Right lung (tissue), 5 donors: ENCODE data around the gene MEDAG. TPM values are rescaled to one million over a fixed set of nuclear protein-coding genes. Genes with fewer than 3 reads are reported as not detected.

Experiments used
- DNase-seq, 2 donors: peaks; one replicate each; pipeline ENCODE4 v3.0.0-alpha.2; 2013
- polyA plus RNA-seq, 5 donors: library from polyadenylated mRNA; unstranded; fragments of 120-200 nt; gene quantifications; one replicate each; pipeline versions ENCODE4 v1.2.1 to v1.2.3, GENCODE V29; 2013; ENCODE audit warnings: inconsistent platforms in 1 of 5, low replicate concordance in 1 of 5; ENCODE audit not compliant: insufficient read length in 5 of 5, insufficient read depth in 1 of 5

Gene MEDAG
- polyA plus RNA-seq, 5 donors = 2.7 to 4.3 (median 4.1) TPM

- DNase-seq = no peak
These were observed 37.8 kb downstream of the MEDAG start for GRCh38 chr13:30943881-30944280.

GRCh38 chr13:30957258-30957943 lies 51.3 kb downstream of the MEDAG start:
- no peak for DNase-seq

GRCh38 chr13:30959678-30960077 lies 53.6 kb downstream of the MEDAG start:
- no peak for DNase-seq

GRCh38 chr13:30963791-30964190 lies 57.7 kb downstream of the MEDAG start:
- no peak for DNase-seq

GRCh38 chr13:30965380-30965779 lies 59.3 kb downstream of the MEDAG start:
- no peak for DNase-seq

GRCh38 chr13:30966101-30966500 lies 60.0 kb downstream of the MEDAG start:
- no peak for DNase-seq

- DNase-seq = peak; percentile 26 to 38
These were observed 62.8 kb downstream of the MEDAG start for GRCh38 chr13:30968846-30969245.

GRCh38 chr13:30971575-30971974 lies 65.5 kb downstream of the MEDAG start:
- DNase-seq = no peak

- DNase-seq = peak; percentile 54 to 61
These were observed 66.9 kb downstream of the MEDAG start for GRCh38 chr13:30972888-30973377.

GRCh38 chr13:30974350-30974749 lies 68.3 kb downstream of the MEDAG start:
- no peak for DNase-seq

Other genes starting within 250 kb of the MEDAG start
- 1 to 10 TPM; 3.5 to 5.7 (median 4.5) TPM for gene ALOX5AP, start 170.7 kb upstream of the MEDAG start, polyA plus RNA-seq
- 1 to 10 TPM in 4 of 5 donors, under 1 TPM in 1; 0.57 to 3.3 (median 1.6) TPM for gene TEX26, start 26.4 kb downstream of the MEDAG start, polyA plus RNA-seq